Measurements from ENCODE around the gene SWI5.
"Not testable (repeated sequence)": the region's sequence is repeated elsewhere in the genome, so short reads cannot be mapped to it uniquely, and the experiment has no call there.

SWI5 gene

GRCh38 chr9:128276008-128276573 is at the start of gene SWI5:
SWI5 (plus strand) TSS chr9:128276276.
- DNase-seq: peak; percentile 99

- DNase-seq: no peak
These were observed 49.7 kb upstream of the SWI5 start for GRCh38 chr9:128226412-128226801.

GRCh38 chr9:128230897-128231296 is 45.2 kb upstream of the SWI5 start:
- DNase-seq: not testable (repeated sequence)

GRCh38 chr9:128231638-128232527 is 44.2 kb upstream of the SWI5 start:
- no peak for DNase-seq

GRCh38 chr9:128232528-128233428 is 43.3 kb upstream of the SWI5 start:
- no peak for DNase-seq

GRCh38 chr9:128233817-128234406 is 42.2 kb upstream of the SWI5 start:
- DNase-seq: no peak

- no peak for DNase-seq
These were observed 34.0 kb upstream of the SWI5 start for GRCh38 chr9:128242124-128242523.

- no peak for DNase-seq
These were observed 33.3 kb upstream of the SWI5 start for GRCh38 chr9:128242828-128243214.

GRCh38 chr9:128243215-128244018 is 32.7 kb upstream of the SWI5 start:
- no peak for DNase-seq

GRCh38 chr9:128244091-128244836 is 31.8 kb upstream of the SWI5 start:
- no peak for DNase-seq

- no peak for DNase-seq
These were observed 31.2 kb upstream of the SWI5 start for GRCh38 chr9:128244837-128245231.

- no peak for DNase-seq
These were observed 30.5 kb upstream of the SWI5 start for GRCh38 chr9:128245421-128246151.

GRCh38 chr9:128246471-128246870 is 29.6 kb upstream of the SWI5 start:
- DNase-seq: no peak

GRCh38 chr9:128247226-128247803 is 28.8 kb upstream of the SWI5 start:
- DNase-seq: no peak

GRCh38 chr9:128249558-128249907 is 26.5 kb upstream of the SWI5 start:
- no peak for DNase-seq

GRCh38 chr9:128249908-128250838 is 25.9 kb upstream of the SWI5 start:
- no peak for DNase-seq

GRCh38 chr9:128250839-128251731 is 25.0 kb upstream of the SWI5 start:
- DNase-seq: no peak

GRCh38 chr9:128251732-128252100 is 24.4 kb upstream of the SWI5 start:
- DNase-seq: no peak
